ENCODE results near the gene HADHA.

The HADHA gene

DNA sequence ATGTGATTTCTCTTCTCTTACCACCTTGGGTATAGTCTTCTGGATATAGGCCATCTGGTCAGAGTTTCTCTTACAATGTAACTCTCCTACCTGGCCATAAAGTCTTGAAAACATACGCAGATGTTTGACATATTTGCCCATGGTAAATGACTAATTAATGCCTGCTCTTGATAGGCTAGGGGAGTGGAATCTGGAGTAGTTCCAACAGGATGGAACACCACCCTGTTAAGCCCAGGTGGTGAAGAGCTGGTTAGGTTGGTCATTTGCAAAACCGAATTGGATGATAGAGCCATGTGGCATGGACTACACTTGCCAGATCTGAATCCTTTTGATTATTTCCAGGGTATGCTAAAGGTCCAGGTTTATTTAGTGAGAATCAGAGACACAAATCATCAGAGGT is 36.8 kb upstream of the HADHA start:
- no peak overlapping the region for H3K4me3 ChIP-seq (ENCODE audit: low read depth, low read length)
- DNase-seq (ENCODE audit: low read depth): no peak
- TF ChIP-seq, protein P1, sequence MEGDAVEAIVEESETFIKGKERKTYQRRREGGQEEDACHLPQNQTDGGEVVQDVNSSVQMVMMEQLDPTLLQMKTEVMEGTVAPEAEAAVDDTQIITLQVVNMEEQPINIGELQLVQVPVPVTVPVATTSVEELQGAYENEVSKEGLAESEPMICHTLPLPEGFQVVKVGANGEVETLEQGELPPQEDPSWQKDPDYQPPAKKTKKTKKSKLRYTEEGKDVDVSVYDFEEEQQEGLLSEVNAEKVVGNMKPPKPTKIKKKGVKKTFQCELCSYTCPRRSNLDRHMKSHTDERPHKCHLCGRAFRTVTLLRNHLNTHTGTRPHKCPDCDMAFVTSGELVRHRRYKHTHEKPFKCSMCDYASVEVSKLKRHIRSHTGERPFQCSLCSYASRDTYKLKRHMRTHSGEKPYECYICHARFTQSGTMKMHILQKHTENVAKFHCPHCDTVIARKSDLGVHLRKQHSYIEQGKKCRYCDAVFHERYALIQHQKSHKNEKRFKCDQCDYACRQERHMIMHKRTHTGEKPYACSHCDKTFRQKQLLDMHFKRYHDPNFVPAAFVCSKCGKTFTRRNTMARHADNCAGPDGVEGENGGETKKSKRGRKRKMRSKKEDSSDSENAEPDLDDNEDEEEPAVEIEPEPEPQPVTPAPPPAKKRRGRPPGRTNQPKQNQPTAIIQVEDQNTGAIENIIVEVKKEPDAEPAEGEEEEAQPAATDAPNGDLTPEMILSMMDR (conservative IDR thresholded peaks at IDR 0.05; ENCODE audit: low read depth, low read length): no peak

DNA sequence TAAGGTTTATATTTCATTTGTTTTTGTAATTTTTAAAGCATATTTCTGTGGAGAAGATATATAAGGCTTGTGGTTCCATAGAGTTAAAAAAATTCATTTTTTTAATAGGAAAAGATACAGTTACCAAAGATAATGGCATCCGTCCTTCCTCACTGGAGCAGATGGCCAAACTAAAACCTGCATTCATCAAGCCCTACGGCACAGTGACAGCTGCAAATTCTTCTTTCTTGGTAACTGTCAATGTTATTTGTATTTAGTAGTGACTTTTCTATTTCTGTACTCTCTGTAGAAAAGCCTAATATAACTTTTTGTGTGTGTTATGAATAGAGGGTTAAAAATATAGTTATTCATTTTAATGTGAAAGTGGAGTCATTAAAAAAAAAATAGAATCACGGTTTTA is 35.5 kb upstream of the HADHA start:
- no peak overlapping the region for H3K4me3 ChIP-seq (ENCODE audit: low read depth, low read length)
- TF ChIP-seq, protein P1 (conservative IDR thresholded peaks at IDR 0.05; ENCODE audit: low read depth, low read length): no peak
- DNase-seq (ENCODE audit: low read depth): no peak

DNA sequence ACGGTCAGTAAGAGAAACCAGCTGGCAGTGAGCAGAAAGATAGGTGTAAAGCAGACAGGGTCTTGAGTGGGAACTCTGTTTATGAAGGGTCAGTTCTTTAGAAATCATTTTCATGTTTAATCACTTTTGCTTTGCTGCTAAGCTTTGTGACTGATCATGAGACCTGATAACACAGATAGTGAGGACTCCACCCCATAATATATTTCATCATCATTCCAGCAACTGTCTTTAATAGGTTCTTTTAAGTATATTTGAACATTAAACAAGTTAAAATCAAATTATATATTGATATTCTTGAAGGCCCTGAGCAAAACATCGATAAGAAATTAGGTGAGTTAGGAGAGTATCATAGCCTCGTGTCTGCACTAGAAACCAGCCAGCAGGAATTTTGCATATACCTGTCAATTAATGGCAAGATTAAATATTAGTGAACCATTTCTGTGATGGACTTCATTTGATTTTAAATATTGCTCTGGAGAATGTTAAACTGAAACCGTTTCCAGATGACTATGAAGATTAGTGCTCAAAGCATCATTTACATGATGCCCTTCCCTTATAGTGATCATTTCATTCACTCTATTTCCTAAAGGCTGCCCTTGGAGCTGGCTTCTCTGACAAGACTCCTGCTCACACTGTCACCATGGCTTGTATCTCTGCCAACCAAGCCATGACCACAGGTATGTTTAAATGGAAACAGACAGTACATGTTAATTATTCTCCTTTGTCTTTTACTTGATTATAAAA is 32.2 kb upstream of the HADHA start:
- no peak for DNase-seq (ENCODE audit: low read depth)
- TF ChIP-seq, protein P1 (conservative IDR thresholded peaks at IDR 0.05; ENCODE audit: low read depth, low read length): no peak
- H3K4me3 ChIP-seq (ENCODE audit: low read depth, low read length): no peak overlapping the region

DNA sequence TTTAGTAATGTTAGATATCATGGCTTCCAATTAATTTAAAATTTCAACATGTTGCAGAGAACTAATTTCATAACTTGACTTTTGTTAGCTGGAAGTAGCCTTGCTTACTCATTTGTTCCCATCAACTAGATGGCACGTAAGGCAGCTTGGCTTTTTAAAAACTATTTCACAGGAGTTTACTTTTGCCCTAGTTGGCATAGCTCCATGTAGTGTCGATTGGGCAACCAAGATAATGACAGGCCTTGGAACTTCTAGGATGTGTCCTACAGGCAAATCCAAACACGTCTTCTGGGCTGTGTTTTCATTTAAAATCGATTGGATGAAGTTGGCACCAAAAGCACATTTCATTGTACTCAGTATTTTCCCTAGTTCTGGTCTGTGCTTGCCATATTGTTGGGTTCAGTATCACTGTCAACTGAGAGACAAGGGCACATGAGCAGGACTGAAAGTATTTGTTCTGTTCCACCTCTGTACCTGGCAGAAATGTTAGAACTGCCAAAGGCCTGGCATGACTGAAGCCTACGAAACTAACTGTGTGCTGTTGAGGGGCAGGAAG is 29.7 kb upstream of the HADHA start:
- TF ChIP-seq, protein P1 (conservative IDR thresholded peaks at IDR 0.05; ENCODE audit: low read depth, low read length): no peak
- no peak overlapping the region for H3K4me3 ChIP-seq (ENCODE audit: low read depth, low read length)
- peak; percentile 97 for DNase-seq (ENCODE audit: low read depth)

DNA sequence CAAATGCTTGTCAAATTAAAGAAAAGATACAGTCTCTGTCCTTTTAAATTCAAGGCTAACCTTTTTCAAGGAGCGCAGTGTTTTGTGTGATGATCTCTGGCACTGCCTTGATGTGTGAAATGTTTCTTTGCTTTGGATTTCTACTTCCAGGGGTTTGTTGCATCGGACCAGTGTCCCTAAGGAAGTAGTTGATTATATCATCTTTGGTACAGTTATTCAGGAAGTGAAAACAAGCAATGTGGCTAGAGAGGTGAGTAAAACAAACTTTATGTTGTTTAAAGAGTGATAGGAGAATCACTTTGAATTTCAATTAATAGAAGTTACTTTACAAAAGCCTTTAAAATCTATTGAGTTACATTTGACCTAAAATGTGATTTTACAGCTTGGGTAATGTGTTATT is 29.1 kb upstream of the HADHA start:
- DNase-seq (ENCODE audit: low read depth): no peak

DNA sequence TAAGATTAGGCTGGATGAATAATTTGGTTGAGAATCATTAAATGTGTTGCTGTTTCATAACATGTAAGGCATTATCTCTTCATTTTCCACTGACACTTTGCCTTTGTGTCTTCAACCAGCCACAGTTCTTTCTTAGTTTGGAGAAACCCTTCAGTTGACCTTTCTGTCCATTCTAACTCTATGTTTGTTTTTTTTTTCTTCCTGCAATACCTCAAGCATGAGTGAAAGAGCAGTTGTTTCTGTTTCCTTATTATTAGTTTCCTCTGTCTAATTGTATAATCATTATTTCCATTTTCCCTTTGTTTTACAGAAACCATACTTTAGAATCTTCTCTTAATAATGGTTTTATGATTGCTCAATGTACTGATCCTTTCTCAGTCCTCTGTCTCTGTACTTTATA is 25.9 kb upstream of the HADHA start:
- peak; percentile 28 for DNase-seq (ENCODE audit: low read depth)
- TF ChIP-seq, protein P1 (conservative IDR thresholded peaks at IDR 0.05; ENCODE audit: low read depth, low read length): no peak
- H3K4me3 ChIP-seq (ENCODE audit: low read depth, low read length): no peak overlapping the region

More for the DNA sequence above, 29.1 kb upstream of the HADHA start:
- TF ChIP-seq, protein P1 (conservative IDR thresholded peaks at IDR 0.05; ENCODE audit: low read depth, low read length): no peak
- no peak overlapping the region for H3K4me3 ChIP-seq (ENCODE audit: low read depth, low read length)

All from choroid plexus epithelial cell (primary cell).